A549 (cell line): ENCODE data around the gene IDE.

ENCODE experiments used
- JUN ChIP-seq, 2 experiments: fragments of >200 bp; sonication (Bioruptor Twin); formaldehyde crosslinking; IDR thresholded peaks; 2 replicates in 1 of 2; 3 replicates in 1 of 2; pipeline ENCODE4 v1.6.1; 2016 to 2017
- RFX5 ChIP-seq: fragments of 450-650 bp; IDR thresholded peaks from 2 replicates; pipeline ENCODE4 v1.7.1; 2014; ENCODE audit warnings: antibody characterized with exemption, mild to moderate bottlenecking, moderate library complexity
- TF ChIP-seq, protein P1 (sequence below): fragments of >200 bp; sonication (Bioruptor Twin); formaldehyde crosslinking; IDR thresholded peaks from 3 replicates; pipeline ENCODE4 v1.5.1; 2016

GRCh38 chr10:92480413-92480812 is 93.5 kb downstream of the IDE start:
- TF ChIP-seq JUN (IDR thresholded peaks at IDR 0.05) (no peak), RFX5 (no peak)
- TF ChIP-seq, protein P1, sequence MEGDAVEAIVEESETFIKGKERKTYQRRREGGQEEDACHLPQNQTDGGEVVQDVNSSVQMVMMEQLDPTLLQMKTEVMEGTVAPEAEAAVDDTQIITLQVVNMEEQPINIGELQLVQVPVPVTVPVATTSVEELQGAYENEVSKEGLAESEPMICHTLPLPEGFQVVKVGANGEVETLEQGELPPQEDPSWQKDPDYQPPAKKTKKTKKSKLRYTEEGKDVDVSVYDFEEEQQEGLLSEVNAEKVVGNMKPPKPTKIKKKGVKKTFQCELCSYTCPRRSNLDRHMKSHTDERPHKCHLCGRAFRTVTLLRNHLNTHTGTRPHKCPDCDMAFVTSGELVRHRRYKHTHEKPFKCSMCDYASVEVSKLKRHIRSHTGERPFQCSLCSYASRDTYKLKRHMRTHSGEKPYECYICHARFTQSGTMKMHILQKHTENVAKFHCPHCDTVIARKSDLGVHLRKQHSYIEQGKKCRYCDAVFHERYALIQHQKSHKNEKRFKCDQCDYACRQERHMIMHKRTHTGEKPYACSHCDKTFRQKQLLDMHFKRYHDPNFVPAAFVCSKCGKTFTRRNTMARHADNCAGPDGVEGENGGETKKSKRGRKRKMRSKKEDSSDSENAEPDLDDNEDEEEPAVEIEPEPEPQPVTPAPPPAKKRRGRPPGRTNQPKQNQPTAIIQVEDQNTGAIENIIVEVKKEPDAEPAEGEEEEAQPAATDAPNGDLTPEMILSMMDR: no peak
